ENCODE results near the gene RNF212. TPM values are rescaled to one million over a fixed set of nuclear protein-coding genes. Genes with fewer than 3 reads are reported as not detected.

The RNF212 gene
- total and polyA plus RNA-seq, 2 of the 13 experiments (the other 11 are each of a cell fraction or from before 2014, with no cell fraction given) = not detected

- intact Hi-C loops (cut with micrococcal nuclease; ENCODE audit: unreplicated experiment) = no loop called here
- Histone ChIP-seq H3K4me1 (ENCODE audit: insufficient read depth, low read length) (peaks cover 20% of the 10 kb centered on the region), H3K27me3 (ENCODE audit: control insufficient read depth in 1 of 2, insufficient read depth in 2 of 2, low read length in 2 of 2) (peaks cover 7 to 18% of the 10 kb centered on the region in 2 experiments; a peak in 4 of 5 replicates), H3K9me3 (ENCODE audit: low read length) (no peaks in the 10 kb centered on the region), H3K36me3 (replicated peaks in 1 of 2; ENCODE audit: control insufficient read depth in 1 of 2, insufficient read depth in 2 of 2, low read length in 2 of 2) (peaks cover 8 to 12% of the 10 kb centered on the region in 2 experiments; a peak in 4 of 5 replicates), H2AFZ (ENCODE audit: low read length) (no peak overlapping the region), H3K4me3 (replicated peaks in 1 of 3; ENCODE audit: insufficient read depth in 1 of 3, low read depth in 2 of 3, low read length in 3 of 3) (no peak overlapping the region), H3K4me2 (ENCODE audit: low read depth, low read length) (no peak overlapping the region), H4K20me1 (ENCODE audit: insufficient read depth, low read length) (no peaks in the 10 kb centered on the region), H3K79me2 (ENCODE audit: insufficient read depth, low read length) (no peaks in the 10 kb centered on the region), H3K9ac (ENCODE audit: insufficient read depth, low read depth, low read length) (no peak overlapping the region), H3K27ac (ENCODE audit: extremely low read length, insufficient read depth, low read length) (no peak overlapping the region)
- ChIA-PET POLR2A (no interaction called here), CTCF (ENCODE audit: low intra/inter-chr PET ratio, low total read pairs) (no interaction called here)
- FAIRE-seq = no peak
- ATAC-seq = no peak
- 92% methylated on average over 20 of the region's 32 CpGs for WGBS (ENCODE audit: low lambda C conversion rate)
- BruUV-seq (replicated peaks) = no TSS peak
- no peak for DNase-seq (ENCODE audit: low spot score)
- peak; percentile 13; the same call in 1 of the 2 replicates for TF ChIP-seq ZBTB38 (CRISPR knock-in tag; IDR thresholded peaks at IDR 0.05)
- TF ChIP-seq SKI (IDR thresholded peaks at IDR 0.05; ENCODE audit: partially characterized antibody) = peak; percentile 54
- TF ChIP-seq, protein P1, sequence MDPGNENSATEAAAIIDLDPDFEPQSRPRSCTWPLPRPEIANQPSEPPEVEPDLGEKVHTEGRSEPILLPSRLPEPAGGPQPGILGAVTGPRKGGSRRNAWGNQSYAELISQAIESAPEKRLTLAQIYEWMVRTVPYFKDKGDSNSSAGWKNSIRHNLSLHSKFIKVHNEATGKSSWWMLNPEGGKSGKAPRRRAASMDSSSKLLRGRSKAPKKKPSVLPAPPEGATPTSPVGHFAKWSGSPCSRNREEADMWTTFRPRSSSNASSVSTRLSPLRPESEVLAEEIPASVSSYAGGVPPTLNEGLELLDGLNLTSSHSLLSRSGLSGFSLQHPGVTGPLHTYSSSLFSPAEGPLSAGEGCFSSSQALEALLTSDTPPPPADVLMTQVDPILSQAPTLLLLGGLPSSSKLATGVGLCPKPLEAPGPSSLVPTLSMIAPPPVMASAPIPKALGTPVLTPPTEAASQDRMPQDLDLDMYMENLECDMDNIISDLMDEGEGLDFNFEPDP (CRISPR knock-in tag; conservative IDR thresholded peaks at IDR 0.05) = no peak
- TF ChIP-seq AGO2 (optimal IDR thresholded peaks at IDR 0.05; ENCODE audit: low read depth, low read length) = peak; percentile 22
- in situ Hi-C loops (cut with HindIII; ENCODE audit: extremely low pct_ligation_motif_present, low pct_unique_long_range_greater_than_20kb) = no loop called here
These were observed 88.3 kb downstream of the RNF212 start for GRCh38 chr4:1024882-1025545.

- peaks cover 8 to 12% of the 10 kb centered on the region in 2 experiments; a peak in 4 of 5 replicates for H3K36me3 ChIP-seq (replicated peaks in 1 of 2; ENCODE audit: control insufficient read depth in 1 of 2, insufficient read depth in 2 of 2, low read length in 2 of 2)
- H3K4me1 ChIP-seq (ENCODE audit: insufficient read depth, low read length) = peaks cover 16% of the 10 kb centered on the region
- H3K9me3 ChIP-seq (ENCODE audit: low read length) = no peaks in the 10 kb centered on the region
- H3K27ac ChIP-seq (ENCODE audit: extremely low read length, insufficient read depth, low read length) = no peak overlapping the region
- no peak overlapping the region for H3K9ac ChIP-seq (ENCODE audit: insufficient read depth, low read depth, low read length)
- H2AFZ ChIP-seq (ENCODE audit: low read length) = no peak overlapping the region
- FAIRE-seq (no peak), ATAC-seq (no peak), DNase-seq (ENCODE audit: low spot score) (no peak)
- H4K20me1 ChIP-seq (ENCODE audit: insufficient read depth, low read length) = no peaks in the 10 kb centered on the region
- BruUV-seq (replicated peaks) = no TSS peak
- CTCF ChIA-PET (ENCODE audit: low intra/inter-chr PET ratio, low total read pairs) = no interaction called here
- 98% methylated on average over 64 of the region's 83 CpGs for WGBS (ENCODE audit: low lambda C conversion rate)
- in situ Hi-C loops (cut with HindIII; ENCODE audit: extremely low pct_ligation_motif_present, low pct_unique_long_range_greater_than_20kb) = no loop called here
- no peaks in the 10 kb centered on the region for H3K79me2 ChIP-seq (ENCODE audit: insufficient read depth, low read length)
- POLR2A ChIA-PET = no interaction called here
- no peak overlapping the region for H3K4me2 ChIP-seq (ENCODE audit: low read depth, low read length)
- peaks cover under 1 to 9% of the 10 kb centered on the region in 2 experiments; a peak in 4 of 5 replicates for H3K27me3 ChIP-seq (ENCODE audit: control insufficient read depth in 1 of 2, insufficient read depth in 2 of 2, low read length in 2 of 2)
- no peak overlapping the region for H3K4me3 ChIP-seq (replicated peaks in 1 of 3; ENCODE audit: insufficient read depth in 1 of 3, low read depth in 2 of 3, low read length in 3 of 3)
- intact Hi-C loops (cut with micrococcal nuclease; ENCODE audit: unreplicated experiment) = no loop called here
- no peak for TF ChIP-seq NKX3-1 (CRISPR knock-in tag; IDR thresholded peaks at IDR 0.05)
- TF ChIP-seq AGO2 (optimal IDR thresholded peaks at IDR 0.05; ENCODE audit: low read depth, low read length) = peak; percentile 0
- TF ChIP-seq RBFOX2 (IDR thresholded peaks at IDR 0.05; ENCODE audit: low read depth, low read length) = peak; percentile 39
- no peak for TF ChIP-seq SP2 (CRISPR knock-in tag; IDR thresholded peaks at IDR 0.05)
- no peak for TF ChIP-seq XRCC5 (optimal IDR thresholded peaks at IDR 0.05; ENCODE audit: low read length)
- TF ChIP-seq SRSF1 (optimal IDR thresholded peaks at IDR 0.05; ENCODE audit: low read depth, low read length) = no peak
- TF ChIP-seq, protein P2, sequence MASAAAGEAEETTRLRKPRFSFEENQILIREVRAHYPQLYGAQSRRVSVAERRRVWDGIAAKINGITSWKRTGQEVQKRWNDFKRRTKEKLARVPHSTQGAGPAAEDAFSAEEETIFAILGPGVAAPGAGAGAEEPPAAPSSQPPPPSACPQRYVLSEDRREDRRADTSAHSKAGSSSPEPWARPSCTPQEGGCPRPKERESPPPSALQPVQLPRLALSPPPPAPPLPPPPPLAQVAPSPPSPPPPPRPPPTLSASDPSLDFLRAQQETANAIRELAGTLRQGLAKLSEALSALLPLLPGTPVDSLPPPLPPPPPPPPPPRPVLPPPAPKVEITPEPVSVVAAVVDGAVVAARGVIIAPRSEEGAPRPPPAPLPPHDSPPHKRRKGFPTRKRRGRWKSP (CRISPR knock-in tag; IDR thresholded peaks at IDR 0.05) = no peak
- TF ChIP-seq NFRKB (IDR thresholded peaks at IDR 0.05) = no peak
- TF ChIP-seq NFE2 (CRISPR knock-in tag; IDR thresholded peaks at IDR 0.05) = no peak
- no peak for TF ChIP-seq HOXA7 (CRISPR knock-in tag; IDR thresholded peaks at IDR 0.05)
- no peak for TF ChIP-seq ZNF619 (CRISPR knock-in tag; IDR thresholded peaks at IDR 0.05)
- no peak for TF ChIP-seq ZNF333 (CRISPR knock-in tag; IDR thresholded peaks at IDR 0.05; ENCODE audit: borderline replicate concordance)
- no peak for TF ChIP-seq ZNF841 (CRISPR knock-in tag; IDR thresholded peaks at IDR 0.05; ENCODE audit: borderline replicate concordance)
These were observed 89.2 kb downstream of the RNF212 start for GRCh38 chr4:1023895-1024740.

All from HepG2 (cell line).